ENCODE data around the gene CACNA2D3. TPM values are rescaled to one million over a fixed set of nuclear protein-coding genes. Genes with fewer than 3 reads are reported as not detected.

Gene CACNA2D3
- total RNA-seq, 1 donor from 2014 or later, result not detected

DNA sequence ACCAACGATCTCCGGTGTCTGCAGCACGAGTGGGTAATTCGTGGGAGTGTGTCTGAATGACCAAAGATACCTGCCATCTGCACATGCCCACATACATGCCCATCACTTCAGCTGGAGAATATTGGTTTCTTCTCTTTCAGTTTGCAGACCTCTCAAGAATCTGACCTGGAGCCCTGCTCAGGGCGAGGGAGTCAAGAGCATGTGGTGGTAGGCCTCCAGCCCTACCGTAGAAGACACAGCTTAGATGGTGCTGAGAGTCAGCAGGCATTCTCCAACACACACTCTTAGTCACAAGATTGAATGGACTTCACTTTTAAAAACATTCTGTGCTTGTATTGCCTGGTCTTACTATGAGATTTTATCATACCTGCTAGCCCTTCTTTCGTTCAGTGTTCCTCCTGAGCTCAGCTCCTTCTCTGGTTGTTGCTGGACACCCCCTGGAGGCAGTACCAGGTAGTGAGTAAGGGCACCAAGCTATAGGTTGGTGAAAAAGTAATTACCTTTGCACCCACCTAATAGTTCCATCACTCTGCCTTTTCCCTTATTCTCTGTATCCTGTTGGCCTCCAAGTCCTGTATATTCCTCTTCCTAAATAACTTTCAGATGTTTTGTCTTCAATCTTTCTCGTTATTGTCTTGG, 252.0 kb downstream of the CACNA2D3 start:
- Mint-ChIP-seq H3K36me3 (no peaks in the 10 kb centered on the region), H3K27me3 (ENCODE audit: insufficient read depth, low read depth) (no peaks in the 10 kb centered on the region), H3K4me3 (no peak overlapping the region), H3K9me3 (no peaks in the 10 kb centered on the region), H3K27ac (no peak overlapping the region), H3K4me1 (peaks cover 3% of the 10 kb centered on the region)
- H3K9me3 ChIP-seq (ENCODE audit: low read depth), result no peaks in the 10 kb centered on the region
- no peaks in the 10 kb centered on the region for H3K36me3 ChIP-seq
- no peak overlapping the region for H3K4me3 ChIP-seq
- no peaks in the 10 kb centered on the region for H3K79me2 ChIP-seq (ENCODE audit: low read depth)
- TF ChIP-seq, protein P1, sequence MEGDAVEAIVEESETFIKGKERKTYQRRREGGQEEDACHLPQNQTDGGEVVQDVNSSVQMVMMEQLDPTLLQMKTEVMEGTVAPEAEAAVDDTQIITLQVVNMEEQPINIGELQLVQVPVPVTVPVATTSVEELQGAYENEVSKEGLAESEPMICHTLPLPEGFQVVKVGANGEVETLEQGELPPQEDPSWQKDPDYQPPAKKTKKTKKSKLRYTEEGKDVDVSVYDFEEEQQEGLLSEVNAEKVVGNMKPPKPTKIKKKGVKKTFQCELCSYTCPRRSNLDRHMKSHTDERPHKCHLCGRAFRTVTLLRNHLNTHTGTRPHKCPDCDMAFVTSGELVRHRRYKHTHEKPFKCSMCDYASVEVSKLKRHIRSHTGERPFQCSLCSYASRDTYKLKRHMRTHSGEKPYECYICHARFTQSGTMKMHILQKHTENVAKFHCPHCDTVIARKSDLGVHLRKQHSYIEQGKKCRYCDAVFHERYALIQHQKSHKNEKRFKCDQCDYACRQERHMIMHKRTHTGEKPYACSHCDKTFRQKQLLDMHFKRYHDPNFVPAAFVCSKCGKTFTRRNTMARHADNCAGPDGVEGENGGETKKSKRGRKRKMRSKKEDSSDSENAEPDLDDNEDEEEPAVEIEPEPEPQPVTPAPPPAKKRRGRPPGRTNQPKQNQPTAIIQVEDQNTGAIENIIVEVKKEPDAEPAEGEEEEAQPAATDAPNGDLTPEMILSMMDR (IDR thresholded peaks at IDR 0.05), result peak; percentile 62
- no peak for TF ChIP-seq EZH2phosphoT487 (IDR thresholded peaks at IDR 0.05)
- H2AFZ ChIP-seq (replicated peaks), result no peak overlapping the region
- H3K27me3 ChIP-seq, result no peaks in the 10 kb centered on the region
- no peak overlapping the region for H3K4me2 ChIP-seq
- H3F3A ChIP-seq (ENCODE audit: low read depth), result no peaks in the 10 kb centered on the region
- DNase-seq (ENCODE audit: low spot score), result peak; percentile 47
- H3K4me1 ChIP-seq, result no peaks in the 10 kb centered on the region
- no peak overlapping the region for H3K9ac ChIP-seq
- no peak overlapping the region for H3K27ac ChIP-seq
- no peaks in the 10 kb centered on the region for H4K20me1 ChIP-seq (ENCODE audit: low read depth)

DNA sequence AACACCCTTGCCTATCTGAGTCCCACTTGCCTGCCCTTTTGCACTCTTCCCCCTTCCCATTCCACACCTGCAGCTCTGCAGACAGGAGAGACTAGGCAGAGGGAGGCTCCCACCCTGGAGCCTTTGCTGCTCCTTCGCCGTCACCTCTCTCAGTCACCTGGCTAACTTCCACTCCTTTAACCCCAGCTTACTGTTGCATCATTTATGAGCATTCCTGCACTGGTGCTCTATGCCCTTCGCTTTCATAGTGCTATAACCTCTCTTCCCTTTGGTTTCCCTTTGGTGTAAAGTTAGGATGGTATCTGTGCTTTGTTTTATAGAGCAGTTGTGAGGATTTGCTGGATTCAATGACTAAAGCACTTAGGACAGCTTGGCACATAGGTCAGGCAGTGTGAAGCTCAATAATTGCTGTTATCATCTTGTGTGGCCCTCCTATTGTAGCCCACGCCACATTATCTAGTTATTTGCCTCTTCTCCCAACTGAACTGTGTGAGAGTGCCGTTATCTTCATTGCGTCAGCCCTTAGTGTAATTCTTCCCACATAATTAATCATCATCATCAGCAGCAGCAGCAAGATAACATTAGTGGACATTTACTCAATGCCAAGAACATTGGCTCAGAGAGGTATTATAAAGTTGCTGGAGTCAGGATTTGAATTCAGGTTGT, 253.9 kb downstream of the CACNA2D3 start:
- Histone ChIP-seq H3K4me1 (no peaks in the 10 kb centered on the region), H3K9ac (no peak overlapping the region), H3K27ac (no peak overlapping the region), H3K27me3 (no peaks in the 10 kb centered on the region), H3K79me2 (ENCODE audit: low read depth) (no peaks in the 10 kb centered on the region), H3K9me3 (ENCODE audit: low read depth) (no peaks in the 10 kb centered on the region), H4K20me1 (ENCODE audit: low read depth) (no peaks in the 10 kb centered on the region), H3K36me3 (no peaks in the 10 kb centered on the region), H3K4me3 (no peak overlapping the region), H2AFZ (replicated peaks) (no peak overlapping the region), H3F3A (ENCODE audit: low read depth) (no peaks in the 10 kb centered on the region), H3K4me2 (no peak overlapping the region)
- no peak overlapping the region for H3K27ac Mint-ChIP-seq
- H3K36me3 Mint-ChIP-seq, result no peaks in the 10 kb centered on the region
- H3K4me1 Mint-ChIP-seq, result peaks cover 7% of the 10 kb centered on the region
- TF ChIP-seq EZH2phosphoT487 (IDR thresholded peaks at IDR 0.05), result no peak
- no peak for TF ChIP-seq EZH2 (IDR thresholded peaks at IDR 0.05)
- TF ChIP-seq, protein P1 (IDR thresholded peaks at IDR 0.05), result no peak
- H3K27me3 Mint-ChIP-seq (ENCODE audit: insufficient read depth, low read depth), result no peaks in the 10 kb centered on the region
- no peak overlapping the region for H3K4me3 Mint-ChIP-seq
- H3K9me3 Mint-ChIP-seq, result no peaks in the 10 kb centered on the region
- DNase-seq (ENCODE audit: low spot score), result no peak

DNA sequence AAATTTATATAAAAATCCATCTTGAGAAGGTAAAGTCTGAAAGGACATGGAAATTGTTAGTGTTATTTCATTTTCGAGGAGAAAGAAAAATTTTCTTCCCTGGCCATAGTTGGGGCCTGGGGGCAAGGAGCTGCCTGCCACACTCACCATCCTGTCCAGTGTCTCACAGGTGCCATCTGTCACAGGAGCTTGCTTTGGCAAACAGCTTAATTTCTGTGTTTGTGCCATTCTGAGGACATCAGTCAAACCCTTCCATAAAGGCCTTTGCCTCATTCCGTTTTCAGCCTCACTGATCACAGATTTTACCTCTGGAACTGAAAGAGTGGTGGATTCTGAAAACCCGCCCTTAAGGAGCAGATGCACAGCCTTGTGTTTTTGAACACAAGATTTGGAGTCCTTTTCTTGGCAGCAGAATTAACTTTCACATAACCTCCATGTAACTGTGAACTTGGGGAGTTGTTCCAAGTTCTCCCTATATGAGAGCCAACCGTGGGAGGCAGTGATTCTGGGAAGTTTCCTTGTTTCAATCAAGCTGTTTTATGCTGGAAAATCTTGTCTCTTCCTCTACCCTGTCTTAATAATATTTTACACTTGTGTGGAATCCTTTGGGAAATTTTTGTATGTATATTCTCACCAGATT, 254.7 kb downstream of the CACNA2D3 start:
- H3K4me1 Mint-ChIP-seq, result peaks cover 7% of the 10 kb centered on the region
- H2AFZ ChIP-seq (replicated peaks), result no peak overlapping the region

More for the DNA sequence above, 254.7 kb downstream of the CACNA2D3 start:
- no peaks in the 10 kb centered on the region for H4K20me1 ChIP-seq (ENCODE audit: low read depth)
- DNase-seq (ENCODE audit: low spot score), result no peak
- Mint-ChIP-seq H3K4me3 (no peak overlapping the region), H3K27me3 (ENCODE audit: insufficient read depth, low read depth) (no peaks in the 10 kb centered on the region), H3K9me3 (no peaks in the 10 kb centered on the region), H3K27ac (no peak overlapping the region), H3K36me3 (no peaks in the 10 kb centered on the region)
- H3K4me2 ChIP-seq, result no peak overlapping the region
- no peak overlapping the region for H3K4me3 ChIP-seq
- no peaks in the 10 kb centered on the region for H3K36me3 ChIP-seq
- H3K79me2 ChIP-seq (ENCODE audit: low read depth), result no peaks in the 10 kb centered on the region
- H3K9me3 ChIP-seq (ENCODE audit: low read depth), result no peaks in the 10 kb centered on the region
- no peaks in the 10 kb centered on the region for H3F3A ChIP-seq (ENCODE audit: low read depth)
- TF ChIP-seq, protein P1 (IDR thresholded peaks at IDR 0.05), result no peak
- TF ChIP-seq EZH2phosphoT487 (IDR thresholded peaks at IDR 0.05) (no peak), EZH2 (IDR thresholded peaks at IDR 0.05) (no peak)
- H3K27ac ChIP-seq, result no peak overlapping the region
- no peaks in the 10 kb centered on the region for H3K27me3 ChIP-seq
- no peak overlapping the region for H3K9ac ChIP-seq
- no peaks in the 10 kb centered on the region for H3K4me1 ChIP-seq
